OCI-LY7 (cell line): ENCODE measurements around the gene PDE4A. TPM values are rescaled to one million over a fixed set of nuclear protein-coding genes. Genes with fewer than 3 reads are reported as not detected.

ENCODE experiments used
- BruUV-seq: library from RNA; stranded (reverse); fragments of 400-500 nt; replicated peaks from 2 replicates; lab custom pipeline; 2021; lab: Mats Ljungman, UMichigan
- CTCF ChIA-PET: fragments of 300-600 bp; sonication (Branson Sonifier 250); formaldehyde crosslinking; loops from one replicate; lab custom pipeline; 2022; ENCODE audit warnings: antibody characterized with exemption; ENCODE audit not compliant: unreplicated experiment; lab: Charles Lee
- POLR2A ChIA-PET: fragments of 300-600 bp; sonication (Branson Sonifier 250); formaldehyde crosslinking; loops from one replicate; lab custom pipeline; 2022; ENCODE audit warnings: antibody characterized with exemption; lab: Charles Lee
- DNase-seq: peaks from one replicate; pipeline ENCODE4 v3.0.0-alpha.2; 2015; ENCODE audit warnings: low spot score
- H2AFZ ChIP-seq: fragments of 200-600 bp; sonication (generic), shearing (Covaris generic); 2 replicates; pipeline ENCODE4 v1.6.1; 2014; ENCODE audit warnings: mild to moderate bottlenecking, antibody characterized with exemption, low read length, moderate library complexity
- H3K27ac ChIP-seq: fragments of 200-600 bp; sonication (generic); 2 replicates; pipeline ENCODE4 v1.5.1; 2014; ENCODE audit warnings: mixed run types, low read depth, mild to moderate bottlenecking, moderate library complexity, low read length, inconsistent platforms; ENCODE audit not compliant: poor library complexity, severe bottlenecking
- H3K36me3 ChIP-seq: fragments of 200-600 bp; sonication (generic); 2 replicates; pipeline ENCODE4 v1.6.1; 2014; ENCODE audit warnings: mild to moderate bottlenecking, antibody characterized with exemption, low read length, moderate library complexity, mixed read lengths; ENCODE audit not compliant: insufficient read depth
- H3K4me1 ChIP-seq: fragments of 200-600 bp; sonication (generic); 2 replicates; pipeline ENCODE4 v1.5.1; 2014; ENCODE audit warnings: mild to moderate bottlenecking, low read length; ENCODE audit not compliant: insufficient read depth, poor library complexity, severe bottlenecking
- H3K4me2 ChIP-seq: fragments of 200-600 bp; sonication (generic); 2 replicates; pipeline ENCODE4 v1.6.1; 2014; ENCODE audit warnings: mild to moderate bottlenecking, low read length
- H3K4me3 ChIP-seq: fragments of 200-600 bp; sonication (generic); 2 replicates; pipeline ENCODE4 v1.5.1; 2014; ENCODE audit warnings: mild to moderate bottlenecking, low read depth, low read length; ENCODE audit not compliant: poor library complexity, severe bottlenecking
- H3K79me2 ChIP-seq: fragments of 200-600 bp; sonication (generic); 2 replicates; pipeline ENCODE4 v1.6.1; 2016; ENCODE audit warnings: low read depth, mild to moderate bottlenecking, low read length, moderate library complexity, mixed read lengths; ENCODE audit not compliant: insufficient read depth
- H3K9me2 ChIP-seq: fragments of 200-600 bp; sonication (generic); 2 replicates; pipeline ENCODE4 v1.6.1; 2016; ENCODE audit warnings: mild to moderate bottlenecking, low read length, mixed read lengths; ENCODE audit not compliant: insufficient read depth
- H3K9me3 ChIP-seq: fragments of 200-600 bp; sonication (generic); 2 replicates; pipeline ENCODE4 v1.6.1; 2014; ENCODE audit warnings: mild to moderate bottlenecking, mixed run types, low read length, mixed read lengths
- H4K20me1 ChIP-seq: fragments of 200-600 bp; sonication (generic); 2 replicates; pipeline ENCODE4 v1.6.1; 2014; ENCODE audit warnings: mild to moderate bottlenecking, antibody characterized with exemption, low read length, moderate library complexity, mixed read lengths; ENCODE audit not compliant: insufficient read depth
- CTCF ChIP-seq: fragments of 200-600 bp; sonication (generic); conservative IDR thresholded peaks from 2 replicates; pipeline ENCODE4 v1.5.1; 2014; ENCODE audit warnings: mild to moderate bottlenecking, antibody characterized with exemption, low read length, moderate library complexity, mixed read lengths
- EZH2phosphoT487 ChIP-seq: fragments of 200-600 bp; sonication (generic); IDR thresholded peaks from 2 replicates; pipeline ENCODE4 v1.6.1; 2018; ENCODE audit warnings: low read depth, borderline replicate concordance, mild to moderate bottlenecking, mixed run types, antibody characterized with exemption, low read length, moderate library complexity, mixed read lengths
- intact Hi-C: fragments of 100-400 bp; cut with micrococcal nuclease; formaldehyde crosslinking; loops from one replicate; pipeline ENCODE4 v1.10.0; 2022; ENCODE audit not compliant: unreplicated experiment
- total RNA-seq, 2 experiments: library from RNA; depleted of rRNA in 1 of 2; stranded (reverse); fragments of >200 nt in 1 of 2; shearing (Covaris generic) in 1 of 2; gene quantifications; 2 replicates each; pipeline ENCODE4 v1.2.3, GENCODE V29; 2014 to 2022

Gene PDE4A
- total RNA-seq, 2 experiments from 2014 or later: 16.4 to 45.1 TPM

DNA sequence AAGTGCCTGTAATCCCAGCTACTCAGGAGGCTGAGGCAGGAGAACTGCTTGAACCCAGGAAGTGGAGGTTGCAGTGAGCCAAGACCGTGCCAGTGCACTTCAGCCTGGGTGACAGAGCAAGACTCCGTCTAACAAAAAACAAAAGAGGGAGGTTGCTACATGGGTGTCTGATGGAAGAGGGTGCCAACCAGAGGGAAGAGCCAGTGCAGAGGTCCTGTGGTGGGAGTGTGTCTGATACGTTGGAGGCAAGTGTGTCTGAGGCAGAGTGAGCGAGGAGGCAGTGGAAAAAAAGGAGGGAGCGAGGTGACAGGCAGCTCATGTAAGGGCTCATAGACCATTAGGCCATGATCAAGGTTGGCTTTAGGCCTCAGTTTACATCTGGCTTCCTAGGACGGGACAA, 6.8 kb downstream of the PDE4A start:
- Histone ChIP-seq H3K36me3 (peaks cover 6% of the 10 kb centered on the region; the same call in 1 of the 2 replicates), H3K79me2 (peaks cover 90% of the 10 kb centered on the region), H3K4me2 (peak overlapping the region; percentile 74), H3K9me3 (no peaks in the 10 kb centered on the region), H3K4me3 (no peak overlapping the region), H3K4me1 (peaks cover 96% of the 10 kb centered on the region), H4K20me1 (peaks cover 30% of the 10 kb centered on the region; the same call in 1 of the 2 replicates), H3K9me2 (no peaks in the 10 kb centered on the region), H2AFZ (no peak overlapping the region), H3K27ac (peak overlapping the region; percentile 73)
- no TSS peak for BruUV-seq
- intact Hi-C loops: no loop called here
- POLR2A ChIA-PET: interaction anchor here (0.7 to 1.1 kb wide), 4 partner anchors 14 to 108 kb away, joined by 3 to 4 read pairs (median 4); no protein-coding TSS in a partner anchor
- CTCF ChIA-PET: interaction anchor here (0.6 kb wide), 1 partner anchor 19 kb away, joined by 4 read pairs; no protein-coding TSS in a partner anchor
- TF ChIP-seq CTCF (no peak), EZH2phosphoT487 (no peak)
- no peak for DNase-seq

DNA sequence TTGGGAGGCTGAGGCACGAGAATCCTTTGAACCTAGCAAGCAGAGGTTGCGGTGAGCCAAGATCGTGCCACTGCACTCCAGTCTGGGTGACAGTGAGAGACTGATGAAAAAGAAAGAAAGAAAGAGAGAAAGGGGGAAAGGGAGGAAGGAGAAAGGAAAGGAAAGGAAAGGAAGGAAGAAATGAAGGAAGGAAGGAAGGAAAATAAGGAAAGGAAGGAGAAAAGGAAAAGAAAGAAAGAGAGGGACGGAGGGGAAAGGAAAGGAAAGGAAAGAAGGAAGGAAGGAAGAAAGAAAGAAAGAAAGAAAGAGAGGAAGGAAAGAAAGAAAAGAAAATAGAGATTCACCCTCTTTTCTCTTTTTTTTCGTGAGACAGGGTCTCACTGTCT, 8.7 kb downstream of the PDE4A start:
- ChIA-PET CTCF (interaction anchor here (0.5 kb wide), 1 partner anchor 138 kb away, joined by 3 read pairs; no protein-coding TSS in a partner anchor), POLR2A (interaction anchor here (0.5 to 0.6 kb wide), 2 partner anchors 28 to 190 kb away, joined by 3 to 6 read pairs; no protein-coding TSS in a partner anchor)
- no peak for DNase-seq
- H4K20me1 ChIP-seq: peaks cover 20% of the 10 kb centered on the region; the same call in 1 of the 2 replicates
- H3K9me2 ChIP-seq: no peaks in the 10 kb centered on the region
- H3K36me3 ChIP-seq: peaks cover 6% of the 10 kb centered on the region; the same call in 1 of the 2 replicates
- H2AFZ ChIP-seq: no peak overlapping the region
- no peak overlapping the region for H3K27ac ChIP-seq
- no peaks in the 10 kb centered on the region for H3K9me3 ChIP-seq
- peaks cover 87% of the 10 kb centered on the region for H3K4me1 ChIP-seq
- BruUV-seq: no TSS peak
- no peak for TF ChIP-seq CTCF
- peaks cover 79% of the 10 kb centered on the region for H3K79me2 ChIP-seq
- H3K4me3 ChIP-seq: no peak overlapping the region
- intact Hi-C loops: no loop called here
- peak overlapping the region; percentile 74 for H3K4me2 ChIP-seq

- DNase-seq: no peak
- Histone ChIP-seq H3K27ac (no peak overlapping the region), H3K4me1 (peaks cover 76% of the 10 kb centered on the region), H3K9me2 (no peaks in the 10 kb centered on the region), H3K9me3 (no peaks in the 10 kb centered on the region), H2AFZ (no peak overlapping the region), H3K79me2 (peaks cover 70% of the 10 kb centered on the region), H3K4me3 (peak overlapping the region; percentile 36), H3K36me3 (peaks cover 6% of the 10 kb centered on the region; the same call in 1 of the 2 replicates), H4K20me1 (peaks cover 20% of the 10 kb centered on the region; the same call in 1 of the 2 replicates), H3K4me2 (peak overlapping the region; percentile 66)
- ChIA-PET POLR2A (no interaction called here), CTCF (no interaction called here)
- BruUV-seq: no TSS peak
- intact Hi-C loops: no loop called here
- no peak for TF ChIP-seq CTCF
- no peak for TF ChIP-seq EZH2phosphoT487
Measured at GRCh38 chr19:10430505-10431253, 10.3 kb downstream of the PDE4A start.
